Urinary bladder (tissue), 4 donors: Measurements from ENCODE around the gene BMP7. TPM values are rescaled to one million over a fixed set of nuclear protein-coding genes. Genes with fewer than 3 reads are reported as not detected.

Experiments
- DNase-seq: peaks from one replicate; pipeline ENCODE4 v3.0.0-alpha.2; 2015; ENCODE audit errors: extremely low spot score
- H3K27ac ChIP-seq: one replicate; pipeline ENCODE4 v1.5.1; 2013; ENCODE audit warnings: low read depth, mild to moderate bottlenecking, moderate library complexity
- H3K36me3 ChIP-seq: one replicate; pipeline ENCODE4 v1.6.1; 2013; ENCODE audit warnings: mild to moderate bottlenecking, moderate library complexity; ENCODE audit not compliant: insufficient read depth
- H3K4me1 ChIP-seq: one replicate; pipeline ENCODE4 v1.6.1; 2013; ENCODE audit warnings: mild to moderate bottlenecking, moderate library complexity; ENCODE audit not compliant: insufficient read depth
- H3K4me3 ChIP-seq: one replicate; pipeline ENCODE4 v1.5.1; 2013; ENCODE audit warnings: low read depth, low read length
- WGBS: extraction: QIAGEN DNeasy Blood & Tissue Kit; methylation state at CpG from one replicate; pipeline ENCODE4 v1.1.7; 2013; 5-methylcytosine and 5-hydroxymethylcytosine counted together
- polyA plus RNA-seq: library from polyadenylated mRNA; stranded (reverse); fragments of 200-250 nt; gene quantifications from one replicate; pipeline ENCODE4 v1.2.3, GENCODE V29; 2013
- small RNA-seq: library from RNA; depleted of rRNA; stranded (forward); fragments of <200 nt; gene quantifications from one replicate; pipeline ENCODE3, GENCODE V24; 2014
- total RNA-seq: library from RNA; depleted of rRNA; stranded (reverse); fragments of >200 nt; gene quantifications from one replicate; pipeline ENCODE4 v1.2.3, GENCODE V29; 2014
- donor health status: healthy with polysubstance abuse.
- donor health status: healthy.

Gene BMP7
- total and polyA plus RNA-seq, 2 donors: 8.5 to 12.1 TPM

DNA sequence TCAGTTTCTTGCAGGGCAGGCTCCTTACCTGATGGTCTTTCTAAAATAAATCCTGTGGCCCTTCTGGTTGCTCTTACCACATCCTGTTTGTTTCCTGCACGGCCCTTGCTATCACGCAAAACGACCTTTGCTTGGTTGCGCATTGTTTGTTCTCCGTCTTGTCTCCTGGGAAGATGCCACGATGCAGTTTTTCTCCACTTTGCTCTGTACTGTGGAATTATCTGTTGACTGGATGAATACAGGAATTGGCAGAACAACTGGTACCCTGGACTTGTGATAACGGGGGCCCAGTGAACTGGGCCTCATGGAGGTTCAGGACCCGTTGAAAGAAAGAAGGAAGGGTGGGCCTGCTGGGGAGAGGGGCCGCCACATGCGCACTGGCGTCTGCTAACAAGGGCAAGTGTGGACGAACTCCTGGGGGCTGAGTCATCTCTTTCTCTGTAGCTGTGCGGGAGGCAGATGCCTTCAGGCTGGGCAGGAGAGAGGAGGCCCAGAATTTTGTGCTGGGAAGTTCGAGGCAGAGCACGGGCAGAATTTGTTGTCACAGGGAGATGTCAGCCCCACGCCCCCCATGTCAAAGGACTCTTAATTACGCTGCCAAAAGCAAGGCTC, 139.9 kb downstream of the BMP7 start:
- H3K4me3 ChIP-seq: no peak overlapping the region
- no peaks in the 10 kb centered on the region for H3K36me3 ChIP-seq
- no peaks in the 10 kb centered on the region for H3K4me1 ChIP-seq
- no peak for DNase-seq
- no peak overlapping the region for H3K27ac ChIP-seq
- 55% methylated on average over 17 of the region's 17 CpGs for WGBS

DNA sequence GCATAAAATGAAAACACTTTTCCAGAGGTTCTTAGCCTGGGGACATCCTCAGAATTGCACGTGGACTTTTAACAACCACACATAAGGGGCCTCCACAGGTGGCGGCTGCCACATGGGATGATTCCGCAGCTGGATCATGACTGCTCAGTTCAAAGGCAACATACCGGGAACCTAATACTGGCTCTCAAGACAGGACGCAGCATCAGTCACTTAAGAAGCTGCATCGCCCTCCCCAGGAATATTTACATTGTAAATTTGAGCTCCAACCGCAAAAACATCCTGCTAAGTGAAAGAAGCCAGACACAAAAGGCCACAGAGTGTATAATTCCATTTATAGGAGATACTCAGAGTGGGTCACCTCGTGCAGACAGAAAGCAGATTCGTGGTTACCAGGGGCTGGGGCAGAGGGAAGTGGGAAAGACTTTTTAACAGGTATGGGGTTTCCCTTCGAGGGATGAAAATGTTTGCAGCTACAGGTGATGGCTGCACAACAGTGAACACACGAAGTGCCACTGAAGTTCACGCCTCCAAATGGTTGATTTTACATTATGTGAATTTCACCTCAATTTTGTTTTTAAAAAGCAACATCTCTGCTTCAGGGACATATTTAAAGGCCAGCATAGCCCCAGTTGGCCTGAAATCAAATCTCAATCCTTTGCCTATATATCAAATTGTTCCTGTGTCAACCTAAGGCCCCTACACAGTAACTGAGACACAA, 141.5 kb downstream of the BMP7 start:
- 49% methylated on average over 12 of the region's 12 CpGs for WGBS
- Histone ChIP-seq H3K4me1 (no peaks in the 10 kb centered on the region), H3K27ac (no peak overlapping the region), H3K36me3 (no peaks in the 10 kb centered on the region), H3K4me3 (no peak overlapping the region)
- DNase-seq: no peak

DNA sequence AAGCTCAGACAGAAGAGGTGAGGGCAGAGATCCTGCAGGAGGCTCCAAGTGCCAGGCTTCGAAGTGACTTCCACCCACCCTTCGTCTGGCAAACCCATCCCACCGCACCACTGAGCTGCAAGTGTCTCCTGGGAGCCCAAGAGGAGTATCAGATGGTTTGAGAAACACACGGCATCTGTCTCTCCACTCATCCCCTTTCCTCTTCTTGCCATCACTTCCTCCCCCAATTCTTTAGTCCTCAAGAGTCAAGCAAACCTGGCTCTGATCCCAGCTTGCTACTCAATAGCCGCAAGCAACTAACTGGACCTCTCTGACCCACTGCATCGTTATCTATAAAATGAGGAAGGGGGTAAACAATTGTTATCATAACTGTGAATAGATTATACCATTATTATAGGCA, 142.1 kb downstream of the BMP7 start:
- no peak for DNase-seq
- H3K27ac ChIP-seq: no peak overlapping the region
- H3K4me1 ChIP-seq: no peaks in the 10 kb centered on the region
- 69% methylated on average over 6 of the region's 6 CpGs for WGBS
- no peaks in the 10 kb centered on the region for H3K36me3 ChIP-seq
- H3K4me3 ChIP-seq: no peak overlapping the region

DNA sequence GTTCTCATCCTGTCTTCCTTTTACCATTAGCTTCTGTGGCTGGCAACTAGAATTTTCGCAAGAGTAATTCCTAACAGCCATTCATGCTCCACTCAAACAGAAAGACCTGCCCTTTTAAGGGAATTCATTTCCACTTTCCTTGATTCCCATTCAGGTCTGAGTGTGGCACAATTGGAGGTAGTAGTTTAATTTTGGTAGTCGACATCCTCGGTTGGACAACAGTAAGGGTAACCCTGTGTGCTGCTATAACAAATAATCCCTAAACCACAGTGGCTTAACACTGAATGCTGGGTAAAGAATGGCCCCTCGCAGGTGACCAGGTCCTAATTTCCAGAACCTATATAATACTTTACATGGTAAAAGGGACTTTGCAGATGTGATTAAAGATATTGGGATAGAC, 142.9 kb downstream of the BMP7 start:
- Histone ChIP-seq H3K4me3 (no peak overlapping the region), H3K4me1 (no peaks in the 10 kb centered on the region), H3K36me3 (no peaks in the 10 kb centered on the region), H3K27ac (no peak overlapping the region)
- 91% methylated on average over 4 of the region's 4 CpGs for WGBS
- DNase-seq: no peak

DNA sequence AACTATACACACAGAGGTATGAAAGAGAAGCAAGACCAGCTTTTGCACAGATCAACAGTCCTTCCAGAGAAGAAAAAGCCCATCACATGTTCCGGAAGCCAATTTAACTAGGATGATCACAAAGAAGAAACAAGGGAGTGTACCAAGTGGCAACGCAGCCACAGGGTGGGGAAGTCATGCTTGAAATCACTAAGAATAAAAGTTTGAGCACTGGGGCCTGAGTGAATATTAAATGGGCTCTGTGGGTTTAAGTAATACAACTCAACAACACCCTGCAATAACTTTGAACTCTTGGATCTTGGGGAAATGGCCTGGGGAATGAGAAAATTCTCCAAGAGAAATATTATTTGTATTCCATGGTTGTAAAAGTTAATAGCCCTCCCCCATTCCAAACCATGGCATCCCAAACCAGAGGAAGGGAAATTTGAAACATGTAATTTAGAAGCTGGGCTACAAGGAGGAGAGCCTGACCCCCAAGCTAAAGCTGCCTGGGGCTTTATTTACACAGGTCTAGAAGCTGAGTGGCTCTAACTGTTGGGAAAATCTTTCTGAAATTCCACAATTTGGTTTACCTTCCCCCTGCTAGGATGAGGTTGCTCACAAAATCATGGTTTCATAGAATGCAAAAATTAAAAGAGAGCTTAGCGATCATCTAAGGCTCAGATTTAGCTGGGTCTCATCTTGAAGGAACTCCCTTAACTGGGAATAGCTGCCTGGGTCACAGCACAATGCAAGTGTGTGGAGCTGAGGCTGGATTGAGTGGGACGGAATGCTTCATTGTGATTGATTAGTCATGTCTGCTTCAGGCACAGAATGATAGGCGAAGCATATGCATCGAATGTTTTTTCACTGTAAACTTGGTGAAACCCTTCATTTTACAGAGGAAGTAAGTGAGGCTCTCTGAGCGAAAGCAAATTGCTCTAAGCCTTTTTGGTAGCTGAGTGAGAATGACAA, 143.6 kb downstream of the BMP7 start:
- Histone ChIP-seq H3K36me3 (no peaks in the 10 kb centered on the region), H3K4me3 (no peak overlapping the region), H3K27ac (no peak overlapping the region), H3K4me1 (no peaks in the 10 kb centered on the region)
- DNase-seq: no peak
- WGBS: 82% methylated on average over 7 of the region's 7 CpGs

DNA sequence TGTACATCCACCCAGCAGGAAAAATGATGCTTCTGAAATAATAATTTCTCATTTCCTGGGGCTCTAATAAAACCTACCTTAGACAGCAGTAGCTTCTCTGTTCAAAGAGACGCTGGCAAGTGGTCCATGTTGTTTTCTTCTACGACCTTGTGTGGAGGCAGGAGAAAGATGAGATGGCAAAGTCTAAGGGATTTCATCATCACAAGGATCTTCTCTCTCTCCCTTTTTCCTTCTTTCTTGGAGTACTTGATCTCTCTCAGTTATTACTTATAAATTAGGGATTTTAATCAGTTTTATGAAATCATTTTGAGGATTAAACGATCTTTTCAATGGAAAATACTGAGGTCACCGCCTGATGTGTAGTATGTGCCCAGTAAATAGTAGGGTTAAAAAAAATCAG, 147.5 kb downstream of the BMP7 start:
- DNase-seq: no peak
- WGBS: 87% methylated on average over 4 of the region's 4 CpGs
- no peaks in the 10 kb centered on the region for H3K36me3 ChIP-seq

More for the DNA sequence above, 147.5 kb downstream of the BMP7 start:
- no peak overlapping the region for H3K4me3 ChIP-seq
- H3K27ac ChIP-seq: no peak overlapping the region
- H3K4me1 ChIP-seq: no peaks in the 10 kb centered on the region

Small RNA genes lying within 50 kb of the gene (small RNA-seq; reads per million reads assigned to genes)
- not detected for gene RF00019

Other genes with a start within 250 kb of the BMP7 start
- not detected for gene SPO11, start 63.2 kb upstream of the BMP7 start, total RNA-seq
- gene SPO11, start 63.2 kb upstream of the BMP7 start, polyA plus RNA-seq: not detected
- 23.6 TPM for gene RAE1, start 84.6 kb upstream of the BMP7 start, total RNA-seq
- 20.4 TPM for gene RAE1, start 84.6 kb upstream of the BMP7 start, polyA plus RNA-seq
- gene RBM38, start 124.8 kb upstream of the BMP7 start, total RNA-seq: 19.5 TPM
- 103 TPM for gene RBM38, start 124.8 kb upstream of the BMP7 start, polyA plus RNA-seq